ENCODE results near the gene CCDC134.

CCDC134 gene

GRCh38 chr22:41782751-41783150 lies 17.7 kb upstream of the CCDC134 start:
- in situ Hi-C loops (cut with MboI; ENCODE audit: low sequenced_read_pairs), result no loop called here

- in situ Hi-C loops (cut with MboI; ENCODE audit: low sequenced_read_pairs), result no loop called here
Observed at GRCh38 chr22:41787331-41787730, 13.1 kb upstream of the CCDC134 start.

- in situ Hi-C loops (cut with MboI; ENCODE audit: low sequenced_read_pairs), result no loop called here
Observed at GRCh38 chr22:41793871-41794270, 6.6 kb upstream of the CCDC134 start.

- in situ Hi-C loops (cut with MboI; ENCODE audit: low sequenced_read_pairs), result no loop called here
Observed at GRCh38 chr22:41798736-41799135, 1.7 kb upstream of the CCDC134 start.

- in situ Hi-C loops (cut with MboI; ENCODE audit: low sequenced_read_pairs), result no loop called here
Observed at GRCh38 chr22:41799486-41800347, 762 bp upstream of the CCDC134 start.

- in situ Hi-C loops (cut with MboI; ENCODE audit: low sequenced_read_pairs), result no loop called here
Observed at GRCh38 chr22:41801147-41801819, 804 bp downstream of the CCDC134 start.

GRCh38 chr22:41801886-41802285 lies 1.4 kb downstream of the CCDC134 start:
- in situ Hi-C loops (cut with MboI; ENCODE audit: low sequenced_read_pairs), result no loop called here

- in situ Hi-C loops (cut with MboI; ENCODE audit: low sequenced_read_pairs), result no loop called here
Observed at GRCh38 chr22:41805639-41806038, 5.2 kb downstream of the CCDC134 start.

- in situ Hi-C loops (cut with MboI; ENCODE audit: low sequenced_read_pairs), result no loop called here
Observed at GRCh38 chr22:41808400-41808799, 7.9 kb downstream of the CCDC134 start.

GRCh38 chr22:41810022-41810421 lies 9.5 kb downstream of the CCDC134 start:
- in situ Hi-C loops (cut with MboI; ENCODE audit: low sequenced_read_pairs), result no loop called here

- in situ Hi-C loops (cut with MboI; ENCODE audit: low sequenced_read_pairs), result no loop called here
Observed at GRCh38 chr22:41812805-41813545, 12.5 kb downstream of the CCDC134 start.

GRCh38 chr22:41813726-41814410 lies 13.4 kb downstream of the CCDC134 start:
- in situ Hi-C loops (cut with MboI; ENCODE audit: low sequenced_read_pairs), result no loop called here

- in situ Hi-C loops (cut with MboI; ENCODE audit: low sequenced_read_pairs), result no loop called here
Observed at GRCh38 chr22:41815716-41816115, 15.2 kb downstream of the CCDC134 start.

GRCh38 chr22:41816241-41816640 lies 15.8 kb downstream of the CCDC134 start:
- in situ Hi-C loops (cut with MboI; ENCODE audit: low sequenced_read_pairs), result no loop called here

GRCh38 chr22:41816871-41817270 lies 16.4 kb downstream of the CCDC134 start:
- in situ Hi-C loops (cut with MboI; ENCODE audit: low sequenced_read_pairs), result no loop called here

- in situ Hi-C loops (cut with MboI; ENCODE audit: low sequenced_read_pairs), result no loop called here
Observed at GRCh38 chr22:41818011-41818410, 17.5 kb downstream of the CCDC134 start.

- in situ Hi-C loops (cut with MboI; ENCODE audit: low sequenced_read_pairs), result no loop called here
Observed at GRCh38 chr22:41818596-41818995, 18.1 kb downstream of the CCDC134 start.

- in situ Hi-C loops (cut with MboI; ENCODE audit: low sequenced_read_pairs), result no loop called here
Observed at GRCh38 chr22:41819257-41819656, 18.8 kb downstream of the CCDC134 start.

GRCh38 chr22:41820447-41820846 lies 20.0 kb downstream of the CCDC134 start:
- in situ Hi-C loops (cut with MboI; ENCODE audit: low sequenced_read_pairs), result no loop called here

GRCh38 chr22:41821471-41822316 lies 21.2 kb downstream of the CCDC134 start:
- in situ Hi-C loops (cut with MboI; ENCODE audit: low sequenced_read_pairs), result no loop called here

Data from hTERT RPE-1 (cell line).